ENCODE data around the gene TPK1. TPM values are rescaled to one million over a fixed set of nuclear protein-coding genes. Genes with fewer than 3 reads are reported as not detected.

TPK1 gene
- total and polyA plus RNA-seq, 8 donors, result 1.4 to 3.6 (median 2.2) TPM

DNA sequence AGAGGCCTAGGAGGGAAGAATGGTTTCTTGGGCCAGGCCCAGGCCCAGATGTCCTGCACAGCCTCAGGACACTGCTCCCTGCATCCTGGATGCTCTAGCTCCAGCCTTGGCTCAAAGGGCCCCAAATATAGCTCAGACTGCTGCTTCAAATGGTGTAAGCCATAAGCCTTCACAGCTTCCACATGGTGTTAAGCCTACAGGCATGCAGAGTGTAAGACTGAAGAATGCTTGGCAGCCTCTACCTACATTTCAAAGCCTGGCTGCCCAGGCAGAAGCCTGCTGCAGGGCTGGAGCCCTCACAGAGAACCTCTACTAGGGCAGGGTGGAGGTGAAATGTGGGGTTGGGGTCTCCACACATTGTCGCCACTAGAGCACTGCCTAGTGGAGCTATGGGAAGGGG, 118.1 kb downstream of the TPK1 start:
- no peak for TF ChIP-seq CTCF (IDR thresholded peaks at IDR 0.05)
- no peak overlapping the region for H3K27ac ChIP-seq
- no peaks in the 10 kb centered on the region for H3K9me3 ChIP-seq
- intact Hi-C loops (cut with DNase I), result no loop called here
- WGBS, 2 donors, result 98 to 100% methylated on average over 1 of the region's 1 CpG
- no peak for ATAC-seq
- H3K4me1 ChIP-seq, result no peaks in the 10 kb centered on the region
- DNase-seq, result no peak
- no peaks in the 10 kb centered on the region for H3K27me3 ChIP-seq
- H3K4me3 ChIP-seq, result no peak overlapping the region
- FAIRE-seq, result no peak
- no peaks in the 10 kb centered on the region for H3K36me3 ChIP-seq

- no peaks in the 10 kb centered on the region for H3K36me3 ChIP-seq
- ATAC-seq (no peak), FAIRE-seq (no peak), DNase-seq (no peak)
- no peak for TF ChIP-seq CTCF (IDR thresholded peaks at IDR 0.05)
- no peak overlapping the region for H3K4me3 ChIP-seq
- H3K9me3 ChIP-seq, result no peaks in the 10 kb centered on the region
- intact Hi-C loops (cut with DNase I), result no loop called here
- H3K4me1 ChIP-seq, result no peaks in the 10 kb centered on the region
- no peaks in the 10 kb centered on the region for H3K27me3 ChIP-seq
- WGBS, 2 donors, result 53 to 55% methylated on average over 2 of the region's 2 CpGs
- H3K27ac ChIP-seq, result no peak overlapping the region
Measured at GRCh38 chr7:144713850-144714249, 122.0 kb downstream of the TPK1 start.

- TF ChIP-seq CTCF (IDR thresholded peaks at IDR 0.05), result no peak
- no peaks in the 10 kb centered on the region for H3K36me3 ChIP-seq
- ATAC-seq (no peak), FAIRE-seq (no peak), DNase-seq (no peak)
- H3K4me1 ChIP-seq, result no peaks in the 10 kb centered on the region
- H3K27ac ChIP-seq, result no peak overlapping the region
- 75 to 76% methylated on average over 4 of the region's 4 CpGs for WGBS, 2 donors
- no peaks in the 10 kb centered on the region for H3K27me3 ChIP-seq
- no peak overlapping the region for H3K4me3 ChIP-seq
- intact Hi-C loops (cut with DNase I), result no loop called here
- no peaks in the 10 kb centered on the region for H3K9me3 ChIP-seq
Measured at GRCh38 chr7:144710791-144711190, 125.1 kb downstream of the TPK1 start.

- H3K27ac ChIP-seq, result no peak overlapping the region
- FAIRE-seq (no peak), DNase-seq (no peak), ATAC-seq (no peak)
- no peak for TF ChIP-seq CTCF (IDR thresholded peaks at IDR 0.05)
- WGBS, 2 donors, result 56 to 74% methylated on average over 1 of the region's 1 CpG
- no peaks in the 10 kb centered on the region for H3K36me3 ChIP-seq
- no peaks in the 10 kb centered on the region for H3K27me3 ChIP-seq
- no peaks in the 10 kb centered on the region for H3K4me1 ChIP-seq
- no peak overlapping the region for H3K4me3 ChIP-seq
- H3K9me3 ChIP-seq, result no peaks in the 10 kb centered on the region
- intact Hi-C loops (cut with DNase I), result no loop called here
Measured at GRCh38 chr7:144709066-144709465, 126.8 kb downstream of the TPK1 start.

GRCh38 chr7:144691240-144691639, 144.6 kb downstream of the TPK1 start:
- ATAC-seq (no peak), DNase-seq (no peak), FAIRE-seq (no peak)
- intact Hi-C loops (cut with DNase I), result no loop called here
- H3K36me3 ChIP-seq, result no peaks in the 10 kb centered on the region
- TF ChIP-seq CTCF (IDR thresholded peaks at IDR 0.05), result no peak
- no peaks in the 10 kb centered on the region for H3K9me3 ChIP-seq
- no peak overlapping the region for H3K4me3 ChIP-seq
- no peak overlapping the region for H3K27ac ChIP-seq
- no peaks in the 10 kb centered on the region for H3K4me1 ChIP-seq
- H3K27me3 ChIP-seq, result no peaks in the 10 kb centered on the region
